GM19240 (cell line): ENCODE results near the gene CTIF.

ENCODE experiments used
- DNase-seq: peaks from one replicate; pipeline ENCODE4 v3.0.0; 2011; ENCODE audit warnings: low spot score; ENCODE audit not compliant: insufficient read length

The CTIF gene

DNA sequence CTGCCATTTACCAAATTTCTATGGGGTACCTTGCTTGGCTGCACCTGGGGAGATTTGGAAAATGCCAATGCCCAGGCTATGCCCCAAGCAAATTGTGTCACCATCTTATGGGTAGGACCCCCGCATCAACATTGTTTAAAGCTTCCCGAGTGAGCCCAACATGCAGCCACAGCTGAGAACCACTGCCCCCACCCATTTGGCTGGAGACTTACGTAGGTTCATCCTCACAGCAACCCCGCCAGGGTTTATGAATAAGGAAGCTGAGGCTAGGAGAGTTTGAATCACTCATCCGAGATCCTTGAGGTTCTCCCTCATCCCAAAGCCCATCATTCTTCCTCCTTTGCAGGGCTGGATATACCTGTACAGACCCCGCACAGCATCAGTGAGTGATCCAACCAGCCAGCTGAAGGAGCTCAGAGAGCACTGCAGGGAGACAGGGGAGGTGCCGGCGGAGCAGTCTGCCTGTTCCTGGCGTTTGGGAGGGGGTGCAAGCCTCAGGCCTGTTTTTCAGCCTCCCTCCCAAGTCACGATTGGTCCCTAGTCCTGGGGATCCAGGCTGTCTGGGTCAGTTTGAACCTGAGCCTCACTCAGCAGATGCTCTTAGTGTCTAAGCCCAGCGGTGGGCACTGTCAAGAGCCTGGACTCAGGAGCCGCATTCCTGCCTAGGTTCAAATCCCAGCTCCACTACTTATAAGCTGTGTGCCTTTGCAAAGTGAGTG lies 247.1 kb downstream of the CTIF start:
- DNase-seq, result no peak

DNA sequence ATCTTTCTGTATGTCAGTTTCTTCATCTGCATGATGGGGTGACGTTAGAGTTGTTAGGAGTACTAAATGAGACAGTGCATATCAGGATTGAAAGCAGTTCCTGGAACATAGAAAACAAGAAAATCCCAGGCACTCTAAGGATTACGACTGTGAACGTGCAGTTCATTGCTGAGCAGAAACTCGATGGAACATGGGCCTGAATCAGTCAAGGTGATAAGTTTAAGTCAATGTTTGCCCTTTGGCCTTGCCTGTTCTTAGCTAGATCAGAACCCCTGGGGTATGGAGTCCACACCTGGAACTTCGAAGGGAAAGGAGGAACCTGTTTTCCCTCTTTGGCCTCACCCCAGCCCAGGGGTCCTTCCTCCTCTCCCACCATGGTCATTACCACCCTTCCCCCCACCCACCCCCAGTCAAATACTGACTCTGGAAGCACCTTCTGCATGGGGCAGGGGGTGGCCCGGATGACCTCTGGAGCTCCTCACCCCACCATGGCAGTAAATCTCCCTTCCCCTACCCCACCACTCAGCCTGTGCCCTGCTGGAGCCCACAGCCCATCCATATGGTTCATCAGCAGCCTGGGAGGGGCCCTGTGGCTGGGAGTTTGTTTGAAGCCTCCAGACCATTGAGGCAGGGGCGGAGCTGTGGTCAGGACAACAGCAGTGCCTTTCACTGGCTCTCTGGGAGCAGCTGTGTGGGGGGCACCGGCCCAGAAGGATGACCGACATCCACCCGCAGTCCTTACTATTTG lies 247.8 kb downstream of the CTIF start:
- no peak for DNase-seq

DNA sequence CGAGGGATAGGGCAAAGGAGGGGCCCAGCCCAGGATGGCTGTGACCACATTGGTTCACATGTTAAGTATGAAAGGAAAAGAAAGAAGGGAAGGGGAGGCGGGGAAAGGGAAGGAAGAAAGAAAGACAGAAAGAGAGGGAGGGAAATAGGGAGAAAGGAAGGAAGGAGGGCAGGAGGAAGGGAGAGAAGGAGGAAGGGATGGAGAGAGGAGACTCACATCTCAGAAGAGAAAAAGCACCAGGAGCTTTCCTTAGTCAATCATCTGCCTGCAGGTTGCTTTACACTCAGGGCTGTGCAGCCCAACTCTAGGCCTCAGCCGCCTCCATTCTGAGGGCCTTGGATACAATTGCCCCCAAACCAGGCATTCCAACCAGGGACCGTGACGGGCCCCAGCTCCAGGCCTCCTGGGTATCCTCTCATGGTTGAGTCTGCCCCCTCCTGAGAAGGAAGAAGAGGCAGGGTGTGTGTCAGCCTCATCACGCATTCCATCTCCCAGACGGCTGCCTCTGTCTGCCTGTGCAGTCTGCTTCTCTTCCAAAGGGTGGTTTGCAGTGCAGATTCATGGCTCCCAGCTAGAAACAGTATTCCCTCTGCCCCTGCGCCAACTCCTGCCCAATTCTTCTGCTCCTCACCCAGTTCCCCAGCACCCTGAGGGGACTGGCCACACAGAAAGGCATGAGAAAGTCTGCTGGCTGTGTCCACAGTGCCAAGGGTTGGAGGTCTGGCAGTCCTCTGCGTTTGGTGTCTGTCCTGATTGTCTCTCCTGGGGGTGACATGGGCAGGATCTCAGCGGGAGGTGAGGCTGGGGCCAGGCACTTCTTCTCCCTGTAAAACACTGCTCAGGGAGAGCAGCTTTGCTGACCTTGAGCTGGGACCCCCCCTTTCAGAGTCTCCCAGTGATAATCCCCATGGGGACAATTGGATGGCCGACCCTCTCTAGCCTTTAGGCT lies 248.6 kb downstream of the CTIF start:
- no peak for DNase-seq

DNA sequence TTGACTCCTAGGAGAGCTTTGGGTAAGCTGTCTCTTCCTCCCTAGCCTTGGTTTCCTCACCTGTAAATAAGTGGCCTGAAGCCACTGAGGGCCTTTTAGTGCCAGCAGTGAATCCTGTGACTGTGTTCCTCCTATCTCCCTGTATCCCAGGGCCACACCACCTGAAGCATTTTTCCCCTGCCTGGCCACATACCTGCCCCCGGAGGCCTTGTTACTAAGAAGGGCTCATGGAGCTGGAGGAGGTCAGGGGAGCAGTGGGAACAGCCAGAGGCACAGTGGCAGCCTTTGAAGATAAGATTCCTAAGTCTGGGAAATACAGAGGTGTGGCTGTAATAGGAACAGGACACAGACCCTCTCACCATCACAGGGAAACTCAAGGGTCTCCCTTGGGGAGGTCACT lies 249.5 kb downstream of the CTIF start:
- DNase-seq, result no peak

DNA sequence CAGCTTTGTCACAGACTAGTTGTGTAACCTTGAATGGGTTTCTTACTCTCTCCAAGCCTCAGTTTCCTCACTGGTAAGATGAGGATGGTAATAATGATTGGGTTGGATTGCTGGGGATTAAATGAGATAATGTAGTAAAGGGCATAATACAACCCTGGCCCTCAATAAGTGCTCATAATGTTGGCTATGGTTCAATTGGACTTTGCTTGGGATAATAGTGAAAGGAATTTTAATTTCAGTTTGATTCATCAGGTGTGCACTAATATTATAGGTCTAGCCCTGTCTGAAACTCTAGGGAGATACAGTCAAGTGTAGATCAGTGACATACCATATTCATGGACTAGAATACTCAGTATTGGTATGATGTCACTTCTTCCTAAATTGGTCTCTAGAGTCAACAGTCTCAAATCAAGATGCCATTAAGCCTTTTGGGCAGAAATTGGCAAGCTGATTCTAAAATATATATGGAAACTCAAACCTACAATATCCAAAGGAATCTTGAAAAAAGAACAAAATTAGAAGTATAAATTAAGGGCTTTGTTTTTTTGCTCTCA lies 250.5 kb downstream of the CTIF start:
- DNase-seq, result no peak

DNA sequence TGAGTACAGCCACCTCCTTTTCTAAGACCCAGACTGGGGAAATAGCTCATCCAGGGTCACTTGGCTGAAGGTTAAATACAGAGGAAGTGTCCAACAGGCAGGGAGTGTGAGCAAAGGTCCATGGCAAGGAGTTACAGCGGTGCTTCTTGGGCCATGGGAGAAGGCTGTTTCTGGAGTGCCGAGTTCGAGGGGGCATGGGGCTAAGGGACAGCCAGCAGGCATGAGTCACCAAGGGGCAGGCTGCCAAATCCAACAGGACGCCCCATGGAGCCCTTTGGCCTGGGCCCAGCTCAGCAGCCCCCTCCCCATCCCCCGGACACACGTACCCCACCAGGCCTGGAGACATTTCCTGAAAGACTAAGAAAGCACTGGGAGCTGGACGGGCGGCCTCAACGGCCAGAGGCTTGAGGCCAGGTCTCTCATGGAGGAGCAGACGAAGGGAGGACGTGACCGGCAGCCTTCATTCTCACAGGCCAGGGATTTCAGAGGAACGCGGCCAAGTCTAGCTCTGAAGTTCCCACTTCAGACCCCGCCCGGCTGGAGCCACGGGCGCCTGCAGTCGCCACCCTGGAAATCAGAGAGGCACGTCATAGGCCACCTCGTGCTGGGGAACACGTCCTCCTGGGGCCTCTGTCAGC lies 251.5 kb downstream of the CTIF start:
- no peak for DNase-seq

DNA sequence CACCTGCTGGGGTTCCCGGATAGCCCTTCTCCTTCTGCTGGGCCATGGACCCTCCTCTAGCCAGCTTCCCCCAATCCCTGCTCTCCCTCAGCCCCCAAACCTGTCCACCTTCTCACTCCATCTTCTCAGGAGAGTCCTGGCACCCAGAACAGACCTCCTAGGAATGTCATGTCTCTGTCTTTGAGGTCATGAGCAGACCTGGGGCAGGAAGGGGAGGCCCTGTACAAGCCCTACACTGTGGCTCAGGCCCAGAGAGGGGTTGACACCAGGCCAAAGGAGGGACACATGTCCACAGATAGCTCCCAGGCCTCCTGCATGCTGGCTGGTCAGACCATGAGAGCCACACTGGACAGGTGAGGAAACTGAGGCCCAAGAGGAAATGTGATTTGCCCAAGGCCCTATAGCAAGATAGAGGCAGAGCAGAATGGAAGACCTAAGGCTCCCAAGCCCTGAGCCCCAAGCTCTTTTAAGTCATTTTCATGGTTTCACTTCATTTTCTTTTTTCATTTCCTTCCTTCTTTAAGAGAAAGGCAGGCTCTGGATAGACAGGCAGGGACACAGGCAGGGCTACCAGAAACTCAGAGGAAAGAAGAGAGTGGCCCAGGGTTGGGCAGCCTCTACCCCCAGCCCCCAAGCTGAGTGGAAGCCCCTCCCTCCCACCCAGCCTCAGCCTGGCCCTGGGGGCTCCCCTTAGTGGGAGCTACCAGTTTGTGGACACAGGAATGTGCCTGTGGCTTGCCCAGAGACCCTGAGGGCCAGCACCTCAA lies 252.2 kb downstream of the CTIF start:
- DNase-seq, result no peak

GRCh38 chr18:48791636-48792105 lies 252.8 kb downstream of the CTIF start:
- no peak for DNase-seq

- no peak for DNase-seq
Measured at GRCh38 chr18:48792141-48792540, 253.3 kb downstream of the CTIF start.

GRCh38 chr18:48792611-48793380 lies 254.0 kb downstream of the CTIF start:
- DNase-seq, result no peak

- no peak for DNase-seq
Measured at GRCh38 chr18:48794251-48794970, 255.6 kb downstream of the CTIF start.

GRCh38 chr18:48795696-48796095 lies 256.9 kb downstream of the CTIF start:
- DNase-seq, result no peak

DNA sequence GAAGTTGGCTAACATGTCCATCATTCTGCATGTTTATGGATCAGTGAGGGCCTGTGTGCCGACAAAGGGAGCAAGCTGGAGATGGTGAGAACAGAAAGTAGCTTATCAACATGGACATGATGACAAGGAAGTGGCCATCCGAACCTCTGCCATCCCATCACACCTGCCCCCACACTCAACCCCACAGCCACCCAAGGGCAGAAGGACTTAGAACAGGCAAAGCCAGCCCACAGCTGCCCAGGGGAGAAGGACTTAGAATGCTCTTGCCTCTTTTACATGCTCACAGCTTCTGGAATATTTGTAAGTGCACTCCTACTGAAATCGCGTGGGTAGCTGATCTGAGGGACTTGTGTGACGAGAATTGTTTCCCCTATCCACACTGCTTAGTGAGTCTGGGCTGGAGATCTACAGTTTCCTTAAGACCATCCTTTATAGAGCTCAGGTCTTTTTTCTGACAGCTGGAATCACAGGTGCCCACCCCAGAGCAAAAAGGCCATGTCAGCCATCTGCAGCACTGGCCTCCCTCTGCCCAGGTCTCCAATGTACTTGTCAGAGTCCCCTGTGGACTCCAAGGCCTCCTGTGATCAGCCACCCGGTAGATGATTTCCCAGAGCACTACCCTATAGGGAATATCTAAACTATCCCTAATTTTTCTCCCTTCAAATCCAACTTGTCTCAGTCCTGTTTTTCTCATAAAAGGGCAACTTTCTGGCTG lies 257.8 kb downstream of the CTIF start:
- no peak for DNase-seq

- DNase-seq, result no peak
Measured at GRCh38 chr18:48797841-48798255, 259.0 kb downstream of the CTIF start.

DNA sequence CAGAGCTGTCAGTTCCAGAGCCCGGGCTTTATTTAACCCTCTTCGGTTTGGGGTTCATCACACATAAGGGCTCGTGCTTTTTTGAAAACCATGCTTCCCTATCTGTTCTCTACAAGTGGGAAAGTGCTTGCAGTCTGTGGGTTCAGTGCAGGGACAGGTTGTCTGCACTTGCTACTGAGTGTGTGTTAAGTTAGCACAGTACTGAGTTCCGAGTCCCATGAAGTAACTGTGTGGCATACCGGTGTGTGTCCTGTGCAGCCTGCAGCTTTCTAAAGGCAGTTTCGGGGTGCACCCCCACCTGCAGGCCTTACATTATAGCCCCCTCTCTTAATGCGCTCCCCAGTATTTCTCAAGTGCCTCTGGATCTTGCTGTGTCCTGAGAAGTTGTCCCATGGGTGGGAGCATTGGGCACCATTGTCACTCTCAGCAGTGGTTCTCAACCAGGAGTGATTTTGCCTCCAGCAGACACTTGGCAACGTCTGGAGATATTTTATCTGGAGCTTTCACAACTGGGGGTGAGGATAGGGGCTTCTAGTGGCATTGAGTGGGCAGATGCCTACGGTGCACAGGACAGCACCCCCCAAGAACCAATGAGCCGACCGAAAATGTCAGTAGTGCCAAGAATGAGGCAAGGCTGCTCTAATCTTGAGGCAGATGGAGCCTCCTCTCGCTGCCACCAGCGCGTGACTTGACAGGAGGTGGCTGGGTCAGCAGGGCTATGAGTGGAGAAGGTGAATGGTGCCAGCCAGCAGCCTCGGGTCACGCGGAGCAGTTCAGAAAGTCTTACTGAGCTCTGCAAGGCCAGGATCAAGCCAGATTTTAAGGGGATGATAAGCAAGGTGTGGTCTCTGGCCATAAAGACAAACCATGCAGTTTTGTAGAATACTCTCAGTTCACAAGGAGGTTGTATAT lies 259.8 kb downstream of the CTIF start:
- DNase-seq, result no peak

DNA sequence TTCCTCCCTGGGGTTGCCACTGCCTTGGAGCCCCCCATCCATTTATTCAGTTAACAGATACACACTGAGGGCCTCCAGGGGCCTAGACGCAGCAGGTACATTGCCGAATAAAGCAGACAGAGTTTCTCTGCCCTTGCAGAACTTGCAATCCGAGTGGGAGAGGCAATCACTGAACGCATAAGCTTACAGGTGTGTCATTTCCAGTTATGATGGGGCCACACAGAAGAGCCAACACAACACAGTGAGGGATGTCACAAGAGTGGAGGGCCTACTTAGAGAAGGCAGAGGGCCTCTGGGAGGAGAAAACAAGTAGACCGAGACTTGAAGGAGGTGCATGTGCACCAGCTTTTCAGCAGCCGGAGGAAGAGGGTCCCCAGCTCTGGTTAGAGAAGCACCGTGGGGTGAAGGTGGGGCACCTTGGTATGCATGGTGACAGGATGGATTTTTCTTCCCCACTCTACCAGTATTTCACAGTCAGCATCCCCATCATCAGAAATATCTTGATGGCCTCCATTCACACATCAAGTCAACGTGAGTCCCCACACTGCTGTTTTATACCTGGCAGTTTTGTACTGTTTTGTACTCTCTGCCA lies 261.0 kb downstream of the CTIF start:
- no peak for DNase-seq

DNA sequence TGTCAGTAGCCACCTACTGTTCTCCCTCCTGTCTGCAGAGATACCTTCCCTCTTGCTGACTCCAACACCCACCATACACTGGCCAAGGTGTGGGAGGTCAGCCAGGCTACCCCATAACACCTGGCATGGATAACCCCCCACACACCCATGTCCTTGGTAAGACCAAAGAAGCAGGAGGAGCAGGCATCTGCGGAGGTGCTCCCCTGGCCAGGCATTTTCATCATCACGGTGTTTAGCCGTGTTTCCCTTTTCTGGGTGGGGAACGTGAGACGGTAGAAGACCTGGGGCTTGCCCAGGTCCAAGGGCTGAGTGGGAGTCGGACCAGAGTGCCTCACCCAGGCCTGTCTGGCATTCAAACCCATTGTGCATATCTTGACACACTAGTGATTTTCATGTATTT lies 261.6 kb downstream of the CTIF start:
- DNase-seq, result no peak
